Progenitor cell of endocrine pancreas (in vitro differentiated cells): ENCODE results near the gene ABAT. TPM values are rescaled to one million over a fixed set of nuclear protein-coding genes. Genes with fewer than 3 reads are reported as not detected.

ENCODE experiments used
- DNase-seq: peaks from one replicate; pipeline ENCODE4 v3.0.0; 2021; ENCODE audit warnings: low spot score; ENCODE audit not compliant: unreplicated experiment
- H3K27ac Mint-ChIP-seq: 2 replicates; pipeline ENCODE4 v1.8.0; 2021; ENCODE audit warnings: mild to moderate bottlenecking, moderate library complexity, mixed read lengths
- H3K27me3 Mint-ChIP-seq: 2 replicates; pipeline ENCODE4 v1.8.0; 2021; ENCODE audit warnings: mixed read lengths
- H3K36me3 Mint-ChIP-seq: 2 replicates; pipeline ENCODE4 v1.8.0; 2022; ENCODE audit warnings: mixed read lengths; ENCODE audit not compliant: insufficient read depth
- H3K4me1 Mint-ChIP-seq: 2 replicates; pipeline ENCODE4 v1.8.0; 2021; ENCODE audit warnings: low read depth, mixed read lengths
- H3K4me3 Mint-ChIP-seq: 2 replicates; pipeline ENCODE4 v1.8.0; 2021; ENCODE audit warnings: low read depth, mild to moderate bottlenecking, moderate library complexity, mixed read lengths
- H3K9me3 Mint-ChIP-seq: 2 replicates; pipeline ENCODE4 v1.8.0; 2021; ENCODE audit warnings: low read depth, mixed read lengths
- CTCF ChIP-seq: fragments of 200-600 bp; sonication (generic); IDR thresholded peaks from one replicate; pipeline ENCODE4 v1.5.0; 2021; ENCODE audit warnings: antibody characterized with exemption, mild to moderate bottlenecking; ENCODE audit not compliant: unreplicated experiment
- total RNA-seq: library from RNA; stranded (reverse); gene quantifications from 2 replicates; pipeline ENCODE4 v1.2.1, GENCODE V29; 2021

Gene ABAT
- total RNA-seq, 1 donor from 2014 or later = 24.7 TPM

- no peaks in the 10 kb centered on the region for H3K27me3 Mint-ChIP-seq
- H3K27ac Mint-ChIP-seq = no peak overlapping the region
- H3K9me3 Mint-ChIP-seq = no peaks in the 10 kb centered on the region
- no peak for TF ChIP-seq CTCF
- no peak overlapping the region for H3K4me3 Mint-ChIP-seq
- no peak for DNase-seq
- H3K36me3 Mint-ChIP-seq = peaks cover 25% of the 10 kb centered on the region
- no peaks in the 10 kb centered on the region for H3K4me1 Mint-ChIP-seq
These were observed 144.3 kb downstream of the ABAT start for GRCh38 chr16:8818504-8819270.

GRCh38 chr16:8819411-8820034 lies 145.1 kb downstream of the ABAT start:
- no peak for TF ChIP-seq CTCF
- Mint-ChIP-seq H3K27me3 (no peaks in the 10 kb centered on the region), H3K9me3 (no peaks in the 10 kb centered on the region), H3K4me3 (no peak overlapping the region), H3K27ac (no peak overlapping the region), H3K36me3 (peaks cover 27% of the 10 kb centered on the region), H3K4me1 (no peaks in the 10 kb centered on the region)
- DNase-seq = no peak

- H3K4me3 Mint-ChIP-seq = no peak overlapping the region
- no peak for TF ChIP-seq CTCF
- H3K4me1 Mint-ChIP-seq = no peaks in the 10 kb centered on the region
- no peaks in the 10 kb centered on the region for H3K27me3 Mint-ChIP-seq
- H3K36me3 Mint-ChIP-seq = peaks cover 21% of the 10 kb centered on the region
- H3K27ac Mint-ChIP-seq = no peak overlapping the region
- no peak for DNase-seq
- H3K9me3 Mint-ChIP-seq = no peaks in the 10 kb centered on the region
These were observed 148.0 kb downstream of the ABAT start for GRCh38 chr16:8822403-8822802.

GRCh38 chr16:8826278-8826879 lies 152.0 kb downstream of the ABAT start:
- H3K4me3 Mint-ChIP-seq = no peak overlapping the region

More at GRCh38 chr16:8826278-8826879, 152.0 kb downstream of the ABAT start:
- H3K27ac Mint-ChIP-seq = no peak overlapping the region
- peaks cover 28% of the 10 kb centered on the region for H3K36me3 Mint-ChIP-seq
- H3K9me3 Mint-ChIP-seq = no peaks in the 10 kb centered on the region
- TF ChIP-seq CTCF = no peak
- no peaks in the 10 kb centered on the region for H3K27me3 Mint-ChIP-seq
- H3K4me1 Mint-ChIP-seq = no peaks in the 10 kb centered on the region
- no peak for DNase-seq
